ENCODE measurements around the gene DAZL.

- TF ChIP-seq CTCF (IDR thresholded peaks at IDR 0.05): no peak
- TF ChIP-seq POLR2A (IDR thresholded peaks at IDR 0.05): no peak
These were observed 28.7 kb upstream of the DAZL start for GRCh38 chr3:16633948-16634347.

Measured in body of pancreas (tissue), 4 donors.